ENCODE data around the gene AADAC.
"Not testable (repeated sequence)": the region's sequence is repeated elsewhere in the genome, so short reads cannot be mapped to it uniquely, and the experiment has no call there.

AADAC gene, protein sequence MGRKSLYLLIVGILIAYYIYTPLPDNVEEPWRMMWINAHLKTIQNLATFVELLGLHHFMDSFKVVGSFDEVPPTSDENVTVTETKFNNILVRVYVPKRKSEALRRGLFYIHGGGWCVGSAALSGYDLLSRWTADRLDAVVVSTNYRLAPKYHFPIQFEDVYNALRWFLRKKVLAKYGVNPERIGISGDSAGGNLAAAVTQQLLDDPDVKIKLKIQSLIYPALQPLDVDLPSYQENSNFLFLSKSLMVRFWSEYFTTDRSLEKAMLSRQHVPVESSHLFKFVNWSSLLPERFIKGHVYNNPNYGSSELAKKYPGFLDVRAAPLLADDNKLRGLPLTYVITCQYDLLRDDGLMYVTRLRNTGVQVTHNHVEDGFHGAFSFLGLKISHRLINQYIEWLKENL

DNA sequence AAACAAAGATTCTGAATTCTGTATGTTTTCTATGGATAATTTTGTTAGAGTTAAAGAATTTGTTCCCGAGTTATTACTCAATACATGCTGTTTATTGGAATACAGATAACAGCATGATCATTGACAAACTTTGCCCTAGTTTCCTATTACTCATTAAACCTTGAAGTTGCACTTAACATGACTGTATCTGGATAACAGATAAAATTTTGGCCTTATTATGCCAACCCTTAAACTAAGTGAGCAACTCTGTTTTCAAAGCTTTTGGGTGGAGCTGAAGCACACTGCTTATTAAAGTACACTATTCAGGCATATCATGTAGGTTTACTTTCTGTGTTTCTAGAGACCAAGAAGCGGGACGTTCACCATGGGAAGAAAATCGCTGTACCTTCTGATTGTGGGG is at the start of gene AADAC:
Gene AADAC, plus strand, starts transcription at position 318 of the 400 bp plus-strand sequence. Its CDS starts 47 bp downstream, at position 365.
- no peak for DNase-seq (ENCODE audit: low read depth in 3 of 3)

GRCh38 chr3:151764699-151765098 is 49.2 kb upstream of the AADAC start:
- not testable (repeated sequence) for DNase-seq (ENCODE audit: low read depth in 3 of 3)

GRCh38 chr3:151765685-151766084 is 48.2 kb upstream of the AADAC start:
- DNase-seq (ENCODE audit: low read depth in 3 of 3) = no peak

DNA sequence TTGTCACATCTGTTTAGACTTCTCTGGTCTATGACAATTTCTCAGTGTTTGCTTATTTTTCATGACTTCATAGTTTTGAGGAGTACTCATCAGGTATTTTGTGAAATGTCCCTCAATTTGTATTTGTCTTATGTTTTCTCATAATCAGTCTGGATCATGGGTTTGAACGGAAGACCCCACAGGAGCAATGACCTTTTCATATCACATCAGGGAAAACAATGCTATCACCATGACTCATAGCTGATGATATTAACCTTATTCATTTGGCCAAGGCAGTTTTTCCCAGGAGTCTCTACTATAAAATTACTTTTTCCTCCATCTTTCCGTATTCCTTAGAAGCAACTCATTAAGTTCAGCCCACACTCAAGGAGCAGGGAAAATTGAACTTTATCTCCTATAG is 47.5 kb upstream of the AADAC start:
- DNase-seq (ENCODE audit: low read depth in 3 of 3) = no peak

DNA sequence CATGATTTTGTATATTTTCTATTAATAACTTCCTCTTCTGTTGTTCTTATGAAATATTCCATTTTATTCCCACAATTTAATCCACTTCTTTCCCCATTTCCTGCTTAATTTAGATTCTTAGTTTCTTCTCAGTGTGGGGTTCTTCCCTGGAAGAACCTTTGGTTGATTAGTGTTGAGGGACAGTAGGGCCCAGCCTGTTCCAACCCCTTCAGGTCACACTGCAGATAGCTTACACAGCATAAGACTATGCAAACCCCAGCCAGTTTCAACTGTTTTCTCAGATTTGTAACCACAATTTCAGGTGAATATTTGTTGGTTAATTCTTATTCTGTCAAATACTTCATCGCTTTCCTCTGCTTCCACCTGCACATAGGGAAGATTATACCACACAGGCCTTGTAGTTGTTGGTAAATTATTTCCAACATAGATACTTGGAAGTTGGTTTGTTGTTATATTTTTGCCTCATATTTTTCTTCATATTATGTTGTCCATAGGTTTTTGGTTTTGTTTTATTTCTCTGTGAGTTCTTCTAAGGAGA is 45.5 kb upstream of the AADAC start:
- DNase-seq (ENCODE audit: low read depth in 3 of 3) = no peak

GRCh38 chr3:151769175-151769574 is 44.7 kb upstream of the AADAC start:
- DNase-seq (ENCODE audit: low read depth in 3 of 3) = no peak

- DNase-seq (ENCODE audit: low read depth in 3 of 3) = no peak
These were observed 43.0 kb upstream of the AADAC start for GRCh38 chr3:151770956-151771355.

DNA sequence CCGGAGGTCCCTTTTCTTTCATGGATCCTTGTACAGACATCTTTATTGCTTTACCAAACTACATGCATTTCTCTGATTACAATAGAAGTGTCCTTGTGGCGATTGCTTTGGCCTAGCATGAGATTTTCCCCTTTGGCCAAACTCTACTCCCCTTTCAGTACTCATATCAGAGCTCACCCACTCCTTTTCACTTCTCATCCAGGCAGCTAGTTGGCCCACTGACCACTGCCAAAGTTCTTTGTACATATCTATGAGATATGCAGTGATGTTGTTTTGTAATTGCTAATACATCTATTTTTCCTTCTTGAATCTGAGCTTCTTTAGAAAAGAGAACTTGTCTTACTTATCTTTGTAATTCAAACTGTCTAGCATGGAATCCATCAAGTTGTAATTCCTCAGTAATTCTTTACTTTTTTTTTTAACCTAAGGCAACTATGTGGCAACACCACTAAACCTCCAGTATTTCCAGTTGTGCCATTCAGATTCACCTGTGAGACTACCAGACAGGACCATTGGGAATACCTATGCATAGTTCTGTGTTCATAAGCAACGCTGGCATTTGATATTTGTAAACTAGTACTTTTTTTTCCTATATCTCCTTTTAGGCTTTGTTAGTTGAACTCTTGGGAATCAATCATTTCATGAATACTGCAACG is 41.0 kb upstream of the AADAC start:
- no peak for DNase-seq (ENCODE audit: low read depth in 3 of 3)

GRCh38 chr3:151774235-151774634 is 39.7 kb upstream of the AADAC start:
- no peak for DNase-seq (ENCODE audit: low read depth in 3 of 3)

DNA sequence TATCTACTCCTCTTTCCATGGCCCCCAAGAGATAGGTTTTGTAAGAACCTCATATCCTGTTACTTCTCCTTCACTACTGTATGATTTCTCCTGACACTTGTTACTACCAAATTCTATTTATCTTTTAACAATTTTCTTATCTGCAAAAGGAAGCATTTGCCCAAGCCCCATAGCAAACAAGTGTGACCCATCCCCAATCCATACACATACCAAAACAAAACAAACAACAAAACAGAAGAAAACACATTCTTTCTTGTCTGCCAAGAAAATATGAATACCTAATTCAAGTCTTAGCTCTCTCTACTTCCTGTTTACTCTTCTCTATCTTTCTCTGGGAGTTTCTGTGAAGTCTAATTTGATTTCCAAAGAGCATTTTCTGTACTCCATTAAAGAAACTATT is 39.0 kb upstream of the AADAC start:
- no peak for DNase-seq (ENCODE audit: low read depth in 3 of 3)

- no peak for DNase-seq (ENCODE audit: low read depth in 3 of 3)
These were observed 38.3 kb upstream of the AADAC start for GRCh38 chr3:151775314-151776258.

DNA sequence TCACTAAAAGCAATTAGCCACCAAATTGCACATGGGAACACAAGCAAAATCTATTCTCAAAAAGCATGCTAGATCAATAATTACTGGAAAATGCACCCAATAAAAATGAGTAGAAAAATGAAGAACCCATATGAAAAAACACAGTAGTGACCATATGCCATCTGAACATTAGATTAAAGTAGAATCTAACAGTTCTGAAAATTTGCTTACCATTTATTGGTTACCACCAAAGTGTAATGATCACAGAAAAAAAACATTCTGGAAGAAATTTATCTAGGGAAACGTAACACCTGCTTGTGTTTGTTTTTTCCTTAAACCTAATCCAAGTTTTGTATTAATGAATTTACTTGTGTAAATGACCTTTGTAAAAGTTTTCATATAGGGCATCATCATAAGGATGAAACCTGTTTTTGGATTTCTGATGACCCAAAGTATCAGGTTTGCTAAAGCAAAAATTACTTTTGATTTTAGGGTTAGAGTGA is 37.6 kb upstream of the AADAC start:
- DNase-seq (ENCODE audit: low read depth in 3 of 3) = no peak

DNA sequence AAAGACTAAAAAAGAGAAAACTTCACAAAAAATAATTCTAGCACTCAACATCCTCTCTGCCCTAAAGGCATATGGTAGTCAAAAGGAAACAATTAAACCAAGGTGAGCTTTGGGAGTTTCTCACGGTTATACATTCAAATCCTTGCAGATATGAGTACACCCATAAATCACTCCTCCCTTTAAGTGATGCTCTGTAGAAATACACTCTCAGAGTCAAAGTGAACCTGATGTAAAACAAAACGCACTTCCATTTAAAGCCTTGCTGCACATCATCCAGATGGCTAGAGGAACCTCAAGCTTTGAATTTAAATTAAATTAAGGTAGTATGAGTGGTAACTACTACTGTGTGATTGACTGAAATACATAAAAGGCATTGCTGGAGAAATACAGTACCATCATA is 36.0 kb upstream of the AADAC start:
- DNase-seq (ENCODE audit: low read depth in 3 of 3) = no peak

GRCh38 chr3:151787626-151788025 is 26.3 kb upstream of the AADAC start:
- no peak for DNase-seq (ENCODE audit: low read depth in 3 of 3)

- no peak for DNase-seq (ENCODE audit: low read depth in 3 of 3)
These were observed 25.5 kb upstream of the AADAC start for GRCh38 chr3:151788401-151788800.

GRCh38 chr3:151789853-151790463 is 24.0 kb upstream of the AADAC start:
- DNase-seq (ENCODE audit: low read depth in 3 of 3) = no peak

GRCh38 chr3:151790763-151791162 is 23.2 kb upstream of the AADAC start:
- not testable (repeated sequence) for DNase-seq (ENCODE audit: low read depth in 3 of 3)

GRCh38 chr3:151792411-151792810 is 21.5 kb upstream of the AADAC start:
- no peak for DNase-seq (ENCODE audit: low read depth in 3 of 3)

DNA sequence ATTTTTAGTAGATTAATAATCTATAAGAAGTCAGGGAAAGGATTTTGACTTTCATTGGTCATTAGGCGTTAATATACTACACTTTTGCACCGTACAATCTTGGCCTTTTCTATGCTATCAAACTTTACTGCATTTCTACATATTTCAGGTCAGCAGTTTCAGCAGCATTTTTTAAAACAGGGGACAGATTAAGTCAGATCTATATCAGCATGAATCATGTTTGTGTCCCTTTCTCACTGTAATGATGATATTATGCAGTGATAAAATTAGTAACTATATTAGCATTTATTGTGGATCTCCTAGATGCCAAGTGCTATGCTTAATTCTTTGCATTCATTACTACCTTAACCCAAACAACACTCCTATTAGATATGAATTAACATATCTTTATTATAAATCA is 20.3 kb upstream of the AADAC start:
- DNase-seq (ENCODE audit: low read depth in 3 of 3) = no peak

DNA sequence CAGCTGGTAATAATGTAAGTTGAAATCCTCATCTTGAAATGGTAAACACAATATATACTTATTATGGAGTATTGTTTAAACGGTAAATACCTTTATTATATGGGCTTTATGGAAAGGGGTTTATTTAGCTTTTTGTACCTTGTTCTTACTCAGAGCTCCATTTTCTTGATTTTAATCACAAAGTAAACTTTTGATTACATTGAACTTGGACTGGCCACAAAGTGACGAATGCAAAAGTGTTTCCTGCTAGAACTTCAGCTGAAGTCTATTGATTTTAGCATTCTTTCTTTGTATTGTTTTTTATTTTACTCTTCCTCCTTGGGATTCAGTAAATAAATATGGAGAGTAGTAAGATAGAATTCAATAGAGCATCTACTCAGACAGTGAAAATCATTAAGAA is 19.8 kb upstream of the AADAC start:
- DNase-seq (ENCODE audit: low read depth in 3 of 3) = no peak

DNA sequence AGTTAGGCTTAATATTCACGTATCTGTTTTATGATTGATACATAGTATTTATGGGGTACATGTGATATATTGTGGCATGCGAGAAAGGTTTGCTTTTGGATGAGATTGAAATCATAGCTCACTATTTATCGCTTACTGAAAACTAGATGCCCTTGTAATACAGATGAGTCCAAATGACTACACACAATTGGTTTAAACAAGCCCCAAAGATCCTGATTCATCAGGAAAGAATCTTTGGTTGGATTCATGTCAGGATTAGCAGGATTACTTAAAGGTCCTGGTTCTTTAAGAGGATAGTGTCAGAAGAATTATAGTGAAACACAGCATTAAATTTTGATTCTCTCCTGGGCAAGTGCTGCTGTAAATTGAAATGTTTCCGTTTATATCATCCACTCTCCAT is 18.6 kb upstream of the AADAC start:
- no peak for DNase-seq (ENCODE audit: low read depth in 3 of 3)
